ENCODE data around the gene AMBRA1. TPM values are rescaled to one million over a fixed set of nuclear protein-coding genes. Genes with fewer than 3 reads are reported as not detected.

The AMBRA1 gene
- total and polyA plus RNA-seq, 4 donors: 21.3 to 29.6 (median 28.4) TPM

GRCh38 chr11:46436113-46436512 lies 157.7 kb downstream of the AMBRA1 start:
- Histone ChIP-seq H3K4me1 (ENCODE audit: control insufficient read depth, insufficient read depth, low read length) (peaks cover 9% of the 10 kb centered on the region), H3K4me3 (ENCODE audit: low read depth, low read length) (no peak overlapping the region), H3K27me3 (ENCODE audit: control insufficient read depth, insufficient read depth, low read length) (no peaks in the 10 kb centered on the region), H3K9me3 (ENCODE audit: control insufficient read depth, insufficient read depth, low read length) (no peaks in the 10 kb centered on the region), H3K27ac (ENCODE audit: low read depth, low read length) (no peak overlapping the region), H3K36me3 (ENCODE audit: control insufficient read depth, insufficient read depth, low read length) (peaks cover 13% of the 10 kb centered on the region)
- DNase-seq (ENCODE audit: low read depth in 4 of 6, low spot score in 6 of 6): no peak
- no CpG with 5 or more reads among the region's 3 CpGs for WGBS (ENCODE audit: insufficient coverage)

- Histone ChIP-seq H3K27ac (ENCODE audit: low read depth, low read length) (no peak overlapping the region), H3K4me3 (ENCODE audit: low read depth, low read length) (no peak overlapping the region), H3K27me3 (ENCODE audit: control insufficient read depth, insufficient read depth, low read length) (no peaks in the 10 kb centered on the region), H3K36me3 (ENCODE audit: control insufficient read depth, insufficient read depth, low read length) (peaks cover 13% of the 10 kb centered on the region), H3K4me1 (ENCODE audit: control insufficient read depth, insufficient read depth, low read length) (peaks cover 9% of the 10 kb centered on the region), H3K9me3 (ENCODE audit: control insufficient read depth, insufficient read depth, low read length) (no peaks in the 10 kb centered on the region)
- no peak for DNase-seq (ENCODE audit: low read depth in 4 of 6, low spot score in 6 of 6)
- WGBS (ENCODE audit: insufficient coverage): 47% methylated on average over 2 of the region's 3 CpGs
These were observed 158.1 kb downstream of the AMBRA1 start for GRCh38 chr11:46435679-46436078.

- H3K9me3 ChIP-seq (ENCODE audit: control insufficient read depth, insufficient read depth, low read length): no peaks in the 10 kb centered on the region
- H3K27me3 ChIP-seq (ENCODE audit: control insufficient read depth, insufficient read depth, low read length): no peaks in the 10 kb centered on the region
- no peak for DNase-seq (ENCODE audit: low read depth in 4 of 6, low spot score in 6 of 6)
- H3K27ac ChIP-seq (ENCODE audit: low read depth, low read length): no peak overlapping the region
- H3K36me3 ChIP-seq (ENCODE audit: control insufficient read depth, insufficient read depth, low read length): peaks cover 17% of the 10 kb centered on the region
- H3K4me3 ChIP-seq (ENCODE audit: low read depth, low read length): no peak overlapping the region
- peaks cover 5% of the 10 kb centered on the region for H3K4me1 ChIP-seq (ENCODE audit: control insufficient read depth, insufficient read depth, low read length)
These were observed 162.6 kb downstream of the AMBRA1 start for GRCh38 chr11:46431211-46431610.

- Histone ChIP-seq H3K36me3 (ENCODE audit: control insufficient read depth, insufficient read depth, low read length) (peaks cover 16% of the 10 kb centered on the region), H3K27ac (ENCODE audit: low read depth, low read length) (no peak overlapping the region), H3K4me3 (ENCODE audit: low read depth, low read length) (no peak overlapping the region), H3K9me3 (ENCODE audit: control insufficient read depth, insufficient read depth, low read length) (no peaks in the 10 kb centered on the region), H3K4me1 (ENCODE audit: control insufficient read depth, insufficient read depth, low read length) (no peaks in the 10 kb centered on the region), H3K27me3 (ENCODE audit: control insufficient read depth, insufficient read depth, low read length) (no peaks in the 10 kb centered on the region)
- no CpG with 5 or more reads among the region's 3 CpGs for WGBS (ENCODE audit: insufficient coverage)
- no peak for DNase-seq (ENCODE audit: low read depth in 4 of 6, low spot score in 6 of 6)
These were observed 164.1 kb downstream of the AMBRA1 start for GRCh38 chr11:46429717-46430116.

- WGBS (ENCODE audit: insufficient coverage): 85% methylated on average over 9 of the region's 9 CpGs
These were observed 166.5 kb downstream of the AMBRA1 start for GRCh38 chr11:46427364-46427763.

GRCh38 chr11:46426233-46426991 lies 167.4 kb downstream of the AMBRA1 start:
- no peak overlapping the region for H3K4me3 ChIP-seq (ENCODE audit: low read depth, low read length)
- no peaks in the 10 kb centered on the region for H3K4me1 ChIP-seq (ENCODE audit: control insufficient read depth, insufficient read depth, low read length)
- 85% methylated on average over 3 of the region's 4 CpGs for WGBS (ENCODE audit: insufficient coverage)
- no peaks in the 10 kb centered on the region for H3K27me3 ChIP-seq (ENCODE audit: control insufficient read depth, insufficient read depth, low read length)
- DNase-seq (ENCODE audit: low read depth in 4 of 6, low spot score in 6 of 6): no peak
- H3K36me3 ChIP-seq (ENCODE audit: control insufficient read depth, insufficient read depth, low read length): peaks cover 4% of the 10 kb centered on the region
- no peak overlapping the region for H3K27ac ChIP-seq (ENCODE audit: low read depth, low read length)
- no peaks in the 10 kb centered on the region for H3K9me3 ChIP-seq (ENCODE audit: control insufficient read depth, insufficient read depth, low read length)

More at GRCh38 chr11:46427364-46427763, 166.5 kb downstream of the AMBRA1 start:
- Histone ChIP-seq H3K9me3 (ENCODE audit: control insufficient read depth, insufficient read depth, low read length) (no peaks in the 10 kb centered on the region), H3K27ac (ENCODE audit: low read depth, low read length) (no peak overlapping the region), H3K27me3 (ENCODE audit: control insufficient read depth, insufficient read depth, low read length) (no peaks in the 10 kb centered on the region), H3K4me3 (ENCODE audit: low read depth, low read length) (no peak overlapping the region), H3K36me3 (ENCODE audit: control insufficient read depth, insufficient read depth, low read length) (peaks cover 4% of the 10 kb centered on the region), H3K4me1 (ENCODE audit: control insufficient read depth, insufficient read depth, low read length) (no peaks in the 10 kb centered on the region)
- DNase-seq (ENCODE audit: low read depth in 4 of 6, low spot score in 6 of 6): no peak

- H3K36me3 ChIP-seq (ENCODE audit: control insufficient read depth, insufficient read depth, low read length): peaks cover 4% of the 10 kb centered on the region
- 75% methylated on average over 2 of the region's 7 CpGs for WGBS (ENCODE audit: insufficient coverage)
- no peak for DNase-seq (ENCODE audit: low read depth in 4 of 6, low spot score in 6 of 6)
- no peaks in the 10 kb centered on the region for H3K27me3 ChIP-seq (ENCODE audit: control insufficient read depth, insufficient read depth, low read length)
- H3K9me3 ChIP-seq (ENCODE audit: control insufficient read depth, insufficient read depth, low read length): no peaks in the 10 kb centered on the region
- no peak overlapping the region for H3K4me3 ChIP-seq (ENCODE audit: low read depth, low read length)
- H3K4me1 ChIP-seq (ENCODE audit: control insufficient read depth, insufficient read depth, low read length): no peaks in the 10 kb centered on the region
- no peak overlapping the region for H3K27ac ChIP-seq (ENCODE audit: low read depth, low read length)
These were observed 171.2 kb downstream of the AMBRA1 start for GRCh38 chr11:46422588-46422987.

- no peak for DNase-seq (ENCODE audit: low read depth in 4 of 6, low spot score in 6 of 6)
- 89% methylated on average over 7 of the region's 8 CpGs for WGBS (ENCODE audit: insufficient coverage)
- no peaks in the 10 kb centered on the region for H3K27me3 ChIP-seq (ENCODE audit: control insufficient read depth, insufficient read depth, low read length)
- H3K27ac ChIP-seq (ENCODE audit: low read depth, low read length): no peak overlapping the region
- no peaks in the 10 kb centered on the region for H3K4me1 ChIP-seq (ENCODE audit: control insufficient read depth, insufficient read depth, low read length)
- H3K36me3 ChIP-seq (ENCODE audit: control insufficient read depth, insufficient read depth, low read length): peaks cover 10% of the 10 kb centered on the region
- no peak overlapping the region for H3K4me3 ChIP-seq (ENCODE audit: low read depth, low read length)
- no peaks in the 10 kb centered on the region for H3K9me3 ChIP-seq (ENCODE audit: control insufficient read depth, insufficient read depth, low read length)
These were observed 172.5 kb downstream of the AMBRA1 start for GRCh38 chr11:46421257-46421880.

- no peaks in the 10 kb centered on the region for H3K9me3 ChIP-seq (ENCODE audit: control insufficient read depth, insufficient read depth, low read length)
- H3K27me3 ChIP-seq (ENCODE audit: control insufficient read depth, insufficient read depth, low read length): no peaks in the 10 kb centered on the region
- no peak for DNase-seq (ENCODE audit: low read depth in 4 of 6, low spot score in 6 of 6)
- WGBS (ENCODE audit: insufficient coverage): no CpG with 5 or more reads among the region's 1 CpG
- H3K27ac ChIP-seq (ENCODE audit: low read depth, low read length): no peak overlapping the region
- no peaks in the 10 kb centered on the region for H3K4me1 ChIP-seq (ENCODE audit: control insufficient read depth, insufficient read depth, low read length)
- H3K4me3 ChIP-seq (ENCODE audit: low read depth, low read length): no peak overlapping the region
- peaks cover 10% of the 10 kb centered on the region for H3K36me3 ChIP-seq (ENCODE audit: control insufficient read depth, insufficient read depth, low read length)
These were observed 173.3 kb downstream of the AMBRA1 start for GRCh38 chr11:46420513-46420912.

GRCh38 chr11:46418751-46419150 lies 175.1 kb downstream of the AMBRA1 start:
- peak in 5 of 6 donors; percentile 24 to 85 (median 38) for DNase-seq (ENCODE audit: low read depth in 4 of 6, low spot score in 6 of 6)
- peaks cover 24% of the 10 kb centered on the region for H3K36me3 ChIP-seq (ENCODE audit: control insufficient read depth, insufficient read depth, low read length)
- no peak overlapping the region for H3K27ac ChIP-seq (ENCODE audit: low read depth, low read length)
- WGBS (ENCODE audit: insufficient coverage): no CpG with 5 or more reads among the region's 5 CpGs
- no peaks in the 10 kb centered on the region for H3K9me3 ChIP-seq (ENCODE audit: control insufficient read depth, insufficient read depth, low read length)
- H3K4me1 ChIP-seq (ENCODE audit: control insufficient read depth, insufficient read depth, low read length): peaks cover 13% of the 10 kb centered on the region
- H3K4me3 ChIP-seq (ENCODE audit: low read depth, low read length): no peak overlapping the region
- H3K27me3 ChIP-seq (ENCODE audit: control insufficient read depth, insufficient read depth, low read length): no peaks in the 10 kb centered on the region

Measured in spinal cord (tissue), 10 donors.